K562 (cell line): ENCODE measurements around the gene TARS2. TPM values are rescaled to one million over a fixed set of nuclear protein-coding genes. Genes with fewer than 3 reads are reported as not detected.

Experiments used
- ARHGAP35 ChIP-seq: fragments of 450-650 bp; IDR thresholded peaks from 2 replicates; pipeline ENCODE4 v1.6.1; 2018; ENCODE audit not compliant: partially characterized antibody
- CTBP1 ChIP-seq: fragments of 450-650 bp; IDR thresholded peaks from 2 replicates; pipeline ENCODE4 v1.6.1; 2016; ENCODE audit warnings: borderline replicate concordance
- GTF3C2 ChIP-seq: IDR thresholded peaks from 3 replicates; pipeline ENCODE4 v1.6.1; 2011; ENCODE audit warnings: borderline replicate concordance, mild to moderate bottlenecking, moderate library complexity; ENCODE audit not compliant: insufficient read length; ENCODE audit errors: extremely low read depth
- HDGF ChIP-seq: fragments of 450-650 bp; IDR thresholded peaks from 2 replicates; pipeline ENCODE4 v1.6.1; 2016
- HNRNPH1 ChIP-seq: fragments of 200-400 bp; formaldehyde crosslinking; optimal IDR thresholded peaks from 2 replicates; pipeline ENCODE3; 2017; ENCODE audit warnings: low read depth, mild to moderate bottlenecking, low read length, moderate library complexity
- HNRNPL ChIP-seq: fragments of 200-400 bp; formaldehyde crosslinking; IDR thresholded peaks from 2 replicates; pipeline ENCODE4 v1.6.1; 2017; ENCODE audit warnings: low read depth, mild to moderate bottlenecking, low read length
- JUND ChIP-seq, 2 experiments: IDR thresholded peaks; 2 replicates in 1 of 2; 3 replicates in 1 of 2; pipeline ENCODE4 v1.6.1; 2011; ENCODE audit warnings: borderline replicate concordance in 2 of 2, low read depth in 2 of 2, low read length in 2 of 2, improper control_type of control experiment in 1 of 2, missing biosample characterization in 1 of 2, missing genetic modification characterization in 1 of 2, missing genetic modification reagents in 1 of 2
- KDM1A ChIP-seq, 2 experiments: fragments of 450-650 bp; IDR thresholded peaks; 2 replicates each; pipeline ENCODE4 v1.6.1; 2016; ENCODE audit warnings: mild to moderate bottlenecking in 2 of 2
- LARP7 ChIP-seq: fragments of 450-650 bp; IDR thresholded peaks from 2 replicates; pipeline ENCODE4 v1.6.1; 2016
- NFE2L1 ChIP-seq: fragments of 450-650 bp; IDR thresholded peaks from 2 replicates; pipeline ENCODE4 v1.6.1; 2016; ENCODE audit warnings: missing genetic modification characterization, low read depth, mild to moderate bottlenecking, missing compliant biosample characterization, moderate library complexity, borderline replicate concordance
- NKRF ChIP-seq: fragments of 450-650 bp; IDR thresholded peaks from 2 replicates; pipeline ENCODE4 v1.6.1; 2016; ENCODE audit warnings: borderline replicate concordance
- PPARD ChIP-seq: fragments of 250-450 bp; sonication (Bioruptor Pico); IDR thresholded peaks from 2 replicates; pipeline ENCODE4 v1.8.0; 2022; ENCODE audit warnings: inconsistent platforms, mild to moderate bottlenecking, moderate library complexity
- PYGO2 ChIP-seq: fragments of 450-650 bp; IDR thresholded peaks from 2 replicates; pipeline ENCODE4 v1.6.1; 2016; ENCODE audit warnings: mild to moderate bottlenecking, missing genetic modification characterization, moderate library complexity, missing compliant biosample characterization
- STAT6 ChIP-seq: sonication (generic); formaldehyde crosslinking; IDR thresholded peaks from 2 replicates; pipeline ENCODE4 v1.8.1; 2023; ENCODE audit warnings: mild to moderate bottlenecking, missing genetic modification reagents
- TEAD4 ChIP-seq, 2 experiments: sonication (generic) in 1 of 2; formaldehyde crosslinking in 1 of 2; IDR thresholded peaks; 2 replicates each; pipeline versions ENCODE4 v1.6.1 to v1.8.0; 2012 to 2022; ENCODE audit warnings: borderline replicate concordance in 1 of 2, inconsistent platforms in 1 of 2, low read length in 1 of 2, mild to moderate bottlenecking in 1 of 2, missing genetic modification reagents in 1 of 2
- U2AF2 ChIP-seq: fragments of 200-400 bp; formaldehyde crosslinking; optimal IDR thresholded peaks from 2 replicates; pipeline ENCODE3; 2017; ENCODE audit warnings: low read depth, mild to moderate bottlenecking, low read length
- ZNF23 ChIP-seq: fragments of 250-450 bp; sonication (Bioruptor Pico); IDR thresholded peaks from 2 replicates; pipeline ENCODE4 v1.4.0; 2020; ENCODE audit warnings: mild to moderate bottlenecking
- ZNF316 ChIP-seq: fragments of 450-650 bp; IDR thresholded peaks from 2 replicates; pipeline ENCODE4 v1.6.1; 2016
- ZNF780A ChIP-seq: fragments of 250-450 bp; sonication (Bioruptor Pico); IDR thresholded peaks from 2 replicates; pipeline ENCODE4 v1.5.0; 2021; ENCODE audit warnings: mild to moderate bottlenecking
- polyA plus RNA-seq, 8 experiments: library from polyadenylated mRNA; depleted of rRNA in 4 of 8; stranded (reverse) in 5 of 8; unstranded in 3 of 8; fragments of >200 nt; fragmentation: Nextera tagmentation in 2 of 8; fragmentation: Illumina TruSeq in 1 of 8; extraction: Ambion mirVana in 2 of 8; extraction: Trizol in 1 of 8; gene quantifications; 2 replicates each; pipeline versions ENCODE4 v1.2.1 to v1.2.3, GENCODE V29; 2011 to 2014; ENCODE audit warnings: inconsistent platforms in 1 of 8, missing spikeins in 1 of 8
- total RNA-seq, 7 experiments: library from RNA; depleted of rRNA in 6 of 7; stranded (reverse); fragments of >200 nt in 6 of 7; fragmentation: Illumina TruSeq in 2 of 7; extraction: Trizol in 2 of 7; gene quantifications; 2 replicates each; pipeline versions ENCODE4 v1.2.1 to v1.2.3, GENCODE V29; 2011 to 2021; ENCODE audit warnings: low replicate concordance in 1 of 7

Gene TARS2
- total and polyA plus RNA-seq, 9 of the 15 experiments (the other 6 are each of a cell fraction or from before 2014, with no cell fraction given), result 17.0 to 64.2 (median 39.4) TPM

- TF ChIP-seq GTF3C2, result no peak
- peak in 1 of 2 experiments; percentile 68; a peak in 2 of 4 replicates for TF ChIP-seq KDM1A (IDR thresholded peaks at IDR 0.05)
- TF ChIP-seq ARHGAP35, result no peak
- peak; percentile 94 for TF ChIP-seq CTBP1
- TF ChIP-seq LARP7, result no peak
- peak; percentile 47; the same call in 1 of the 2 replicates for TF ChIP-seq TEAD4 (IDR thresholded peaks at IDR 0.05; ENCODE audit: low read length)
- no peak for TF ChIP-seq TEAD4 (CRISPR knock-in tag; IDR thresholded peaks at IDR 0.05; ENCODE audit: borderline replicate concordance)
- TF ChIP-seq ZNF316, result no peak
- no peak for TF ChIP-seq HNRNPL
- TF ChIP-seq HNRNPH1, result no peak
- peak; percentile 87 for TF ChIP-seq JUND (IDR thresholded peaks at IDR 0.05; ENCODE audit: borderline replicate concordance, low read depth, low read length)
- TF ChIP-seq JUND (tag; IDR thresholded peaks at IDR 0.05; ENCODE audit: borderline replicate concordance, low read depth, low read length), result peak; percentile 83; the same call in 1 of the 3 replicates
- TF ChIP-seq ZNF780A (CRISPR knock-in tag), result no peak
- TF ChIP-seq NFE2L1 (tag), result no peak
- no peak for TF ChIP-seq STAT6 (CRISPR knock-in tag)
- peak; percentile 76; the same call in 1 of the 2 replicates for TF ChIP-seq HDGF
- no peak for TF ChIP-seq NKRF
- no peak for TF ChIP-seq ZNF23
- no peak for TF ChIP-seq PYGO2 (tag)
- TF ChIP-seq PPARD, result no peak
- TF ChIP-seq U2AF2, result no peak
These were observed 65.1 kb downstream of the TARS2 start (continued) for GRCh38 chr1:150552128-150552910.
